Measurements from ENCODE around the gene PPP6R3.

PPP6R3 gene

DNA sequence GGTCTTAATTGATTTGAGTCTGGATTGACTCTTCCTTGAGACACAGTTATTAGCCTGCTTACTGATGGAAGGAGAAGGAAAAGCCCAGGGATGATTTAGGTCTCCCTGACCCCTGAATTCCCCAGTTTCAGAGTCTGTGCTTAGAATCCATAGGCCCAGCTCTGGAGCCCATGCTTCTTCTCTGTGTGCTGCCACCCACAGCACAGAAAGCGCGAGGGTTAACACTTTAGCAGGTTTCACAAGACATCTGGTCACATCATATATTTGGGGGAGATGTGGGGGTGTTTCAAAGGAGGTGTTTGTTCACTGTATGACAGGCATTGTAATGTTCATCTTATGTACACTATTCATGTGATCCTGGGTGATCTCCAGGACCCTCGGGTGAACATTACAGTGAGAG lies 107.0 kb downstream of the PPP6R3 start:
- DNase-seq = no peak

DNA sequence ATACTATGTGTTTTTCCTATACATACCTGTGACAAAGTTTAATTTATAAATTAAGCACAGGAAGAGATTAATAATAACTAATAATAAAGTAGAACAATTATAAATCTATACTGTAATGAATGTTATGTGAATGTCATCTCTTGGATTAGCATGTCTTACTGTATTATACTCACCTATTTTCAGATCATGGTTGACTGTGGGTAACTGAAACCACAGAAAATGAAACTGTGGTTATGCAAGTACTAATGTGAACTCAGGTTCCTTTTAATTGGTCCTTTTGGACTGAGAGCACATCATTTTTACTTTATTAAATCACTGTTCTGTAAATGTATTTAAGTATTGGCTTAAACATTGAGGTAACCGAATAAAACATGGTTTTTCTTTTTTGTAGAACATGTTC lies 108.8 kb downstream of the PPP6R3 start:
- no peak for DNase-seq

DNA sequence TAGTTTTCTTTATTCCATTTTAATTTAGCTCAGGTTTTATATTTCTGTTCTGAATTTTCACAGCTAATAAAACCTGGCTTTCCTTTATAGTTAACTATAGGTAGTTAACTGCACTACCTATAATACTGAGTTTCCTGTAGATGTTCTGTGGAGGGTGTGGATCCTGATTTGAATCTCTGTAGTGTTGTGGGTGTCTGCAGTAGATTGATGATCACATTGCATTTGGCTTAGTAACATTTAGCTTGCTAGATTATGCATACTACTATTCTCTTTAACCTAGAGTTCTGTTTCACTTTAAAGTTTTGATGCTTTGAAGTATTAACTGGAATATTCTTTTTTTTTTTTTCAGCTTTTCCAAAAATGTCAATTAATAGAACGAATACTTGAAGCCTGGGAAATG lies 110.1 kb downstream of the PPP6R3 start:
- no peak for DNase-seq

GRCh38 chr11:68574308-68574707 lies 113.8 kb downstream of the PPP6R3 start:
- DNase-seq = no peak

DNA sequence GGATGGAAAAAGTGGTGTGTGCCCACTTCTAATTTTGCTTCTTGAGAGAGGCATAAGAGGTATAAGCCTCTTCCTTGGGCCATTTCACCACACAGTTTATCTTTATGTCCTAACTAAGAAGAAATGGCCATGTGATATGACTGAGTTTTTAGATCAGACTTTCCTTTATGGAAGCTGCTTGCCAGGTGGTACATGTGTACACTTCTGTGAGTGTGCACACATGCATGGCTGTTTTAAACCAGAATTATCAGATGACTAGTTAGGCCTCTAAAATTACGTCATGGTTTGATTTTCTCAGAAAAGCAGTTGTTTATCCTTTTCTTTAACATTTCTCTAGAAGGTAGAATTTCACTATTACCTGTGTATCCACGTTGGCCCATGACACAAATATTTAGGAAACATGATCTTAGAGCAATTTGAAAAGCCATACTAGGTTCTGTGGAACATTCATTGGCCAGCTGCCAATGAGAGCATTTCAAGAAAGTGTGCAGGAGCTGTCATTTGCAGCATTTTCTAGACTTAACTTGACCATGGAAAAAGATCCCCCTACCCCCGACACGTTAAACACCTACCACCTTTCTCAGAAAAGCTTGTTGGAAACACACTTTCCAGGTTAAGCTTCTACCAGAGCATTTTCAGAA lies 114.6 kb downstream of the PPP6R3 start:
- no peak for DNase-seq

- DNase-seq = no peak
These were observed 118.9 kb downstream of the PPP6R3 start for GRCh38 chr11:68579455-68579854.

DNA sequence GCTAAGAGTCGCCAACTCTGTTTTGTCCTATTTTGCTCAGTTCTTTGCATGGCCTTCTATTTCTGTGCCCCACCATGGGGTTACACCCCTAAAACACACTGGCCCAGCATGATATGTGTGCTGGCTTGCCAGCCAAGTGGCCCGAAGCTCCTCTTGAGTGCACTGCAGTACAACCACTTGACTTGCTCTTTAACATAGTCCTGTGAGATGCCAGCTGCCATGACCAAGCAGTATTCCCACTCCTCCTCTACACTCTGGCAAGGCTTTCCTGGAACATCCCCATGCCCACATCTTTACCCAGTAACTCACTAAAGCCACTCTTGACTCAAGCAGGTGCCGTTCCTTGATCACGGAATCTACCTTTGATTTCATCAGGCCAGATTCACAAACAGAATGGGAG lies 120.9 kb downstream of the PPP6R3 start:
- DNase-seq = no peak

GRCh38 chr11:68581901-68582300 lies 121.3 kb downstream of the PPP6R3 start:
- no peak for DNase-seq

GRCh38 chr11:68582416-68583040 lies 122.0 kb downstream of the PPP6R3 start:
- no peak for DNase-seq

GRCh38 chr11:68583041-68583446 lies 122.5 kb downstream of the PPP6R3 start:
- no peak for DNase-seq

- DNase-seq = no peak
These were observed 123.5 kb downstream of the PPP6R3 start for GRCh38 chr11:68584097-68584496.

- no peak for DNase-seq
These were observed 124.5 kb downstream of the PPP6R3 start for GRCh38 chr11:68584991-68585524.

DNA sequence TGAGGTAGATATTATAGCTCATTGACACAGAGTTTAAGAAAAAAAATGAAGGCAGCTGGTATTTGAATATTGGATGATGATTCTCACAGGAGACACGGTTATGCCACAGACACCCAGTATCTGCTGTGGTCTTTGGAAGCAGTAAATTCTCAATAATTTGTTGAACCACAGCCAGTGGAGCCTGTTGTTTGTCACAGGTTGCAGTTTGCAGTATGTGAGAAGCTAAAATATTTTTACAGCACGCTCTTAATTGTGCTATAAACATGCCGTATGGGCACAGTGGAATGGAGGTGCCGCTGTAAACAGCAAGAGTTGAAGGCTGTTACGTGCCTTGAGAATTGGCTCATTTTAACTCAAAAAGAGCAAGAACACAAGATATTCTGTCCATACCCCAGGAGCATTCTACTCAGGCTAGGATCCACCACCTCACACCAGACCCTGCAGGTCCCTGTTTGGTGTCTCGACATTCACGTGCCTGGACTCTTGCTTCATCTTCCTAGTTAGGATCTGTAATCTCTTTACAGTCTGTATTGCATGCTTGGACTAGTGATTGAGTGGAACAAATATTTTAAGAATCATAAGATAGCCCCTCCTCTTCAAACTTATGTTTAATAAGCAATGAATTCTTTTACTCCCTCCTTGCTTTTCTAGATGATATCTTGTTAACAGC lies 129.1 kb downstream of the PPP6R3 start:
- DNase-seq = no peak

GRCh38 chr11:68591719-68592118 lies 131.2 kb downstream of the PPP6R3 start:
- DNase-seq = no peak

DNA sequence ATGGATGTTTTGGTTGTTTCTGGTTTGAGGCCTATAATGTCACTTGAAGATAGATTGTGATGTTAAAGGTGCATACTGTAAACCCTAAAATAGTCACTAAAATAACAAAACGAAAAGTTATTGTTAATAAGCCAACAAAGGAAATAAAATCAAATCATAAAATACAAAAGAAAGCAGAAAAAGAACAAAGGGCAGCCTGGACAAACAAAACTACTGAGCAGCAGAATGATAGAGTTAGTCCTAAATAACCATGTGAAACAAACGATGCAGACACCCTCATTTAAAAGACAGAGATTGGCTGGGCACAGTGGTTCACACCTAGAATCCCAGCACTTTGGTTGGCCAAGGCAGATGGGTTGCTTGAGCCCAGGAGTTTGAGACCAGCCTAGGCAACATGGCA lies 132.9 kb downstream of the PPP6R3 start:
- DNase-seq = no peak

GRCh38 chr11:68594123-68594522 lies 133.6 kb downstream of the PPP6R3 start:
- no peak for DNase-seq

- DNase-seq = no peak
These were observed 135.7 kb downstream of the PPP6R3 start for GRCh38 chr11:68596231-68596630.

GRCh38 chr11:68598816-68599653 lies 138.5 kb downstream of the PPP6R3 start:
- no peak for DNase-seq

GRCh38 chr11:68601147-68601546 lies 140.6 kb downstream of the PPP6R3 start:
- no peak for DNase-seq

GRCh38 chr11:68609761-68610160 lies 149.2 kb downstream of the PPP6R3 start:
- DNase-seq = no peak

DNA sequence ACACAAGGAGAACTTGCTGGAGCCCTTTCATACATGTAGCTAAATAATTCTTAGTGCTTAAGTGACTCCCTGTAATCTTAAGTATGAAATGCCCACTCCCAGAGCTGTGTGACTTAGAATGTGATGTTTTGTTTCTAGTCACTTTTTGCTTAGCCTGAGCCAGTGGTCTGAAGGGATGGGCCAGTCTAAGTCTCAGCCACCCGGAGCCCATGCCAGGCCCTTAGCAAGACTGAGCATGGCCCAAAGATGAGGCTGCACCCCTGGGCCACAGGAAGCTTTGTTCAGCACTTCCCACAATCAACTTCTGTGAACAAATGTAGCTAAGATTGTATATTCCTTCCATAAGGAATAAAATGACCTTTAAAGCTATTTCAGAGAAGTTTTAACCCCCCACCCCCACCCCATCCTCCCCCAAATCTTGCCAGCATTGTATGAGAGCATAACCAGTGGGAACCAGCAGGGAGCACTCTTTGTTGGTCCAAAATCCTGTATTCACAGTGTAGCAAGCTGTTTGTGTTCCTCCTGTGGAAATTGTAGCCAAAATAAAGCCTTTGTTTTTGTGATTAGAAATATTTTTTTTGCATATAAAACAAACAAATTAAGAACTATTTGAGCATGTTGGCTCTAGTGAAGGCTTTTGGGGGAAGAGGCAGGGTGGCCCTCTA lies 150.0 kb downstream of the PPP6R3 start:
- no peak for DNase-seq

DNA sequence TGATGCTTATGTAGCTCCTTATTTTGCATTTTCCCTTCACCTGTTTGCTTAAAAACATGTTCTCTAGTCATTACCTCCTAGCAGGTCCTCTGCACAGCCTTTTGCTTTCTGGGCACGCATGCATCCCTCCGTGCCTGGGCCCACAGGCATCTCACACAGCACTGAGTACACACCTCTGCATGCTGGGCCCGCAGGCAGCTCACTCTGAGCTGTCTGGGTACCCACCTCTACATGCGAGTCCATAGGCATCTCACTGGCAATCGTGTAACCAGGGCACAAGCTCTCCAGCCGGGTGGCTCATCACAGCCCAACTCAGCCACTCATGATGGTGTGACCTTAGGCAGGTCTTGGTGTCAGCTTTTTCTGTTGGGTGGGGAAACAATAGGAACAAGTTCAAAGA lies 155.1 kb downstream of the PPP6R3 start:
- DNase-seq = no peak
